ENCODE results near the gene PSMD1.
"Not testable (repeated sequence)": the region's sequence is repeated elsewhere in the genome, so short reads cannot be mapped to it uniquely, and the experiment has no call there.

PSMD1 gene

DNA sequence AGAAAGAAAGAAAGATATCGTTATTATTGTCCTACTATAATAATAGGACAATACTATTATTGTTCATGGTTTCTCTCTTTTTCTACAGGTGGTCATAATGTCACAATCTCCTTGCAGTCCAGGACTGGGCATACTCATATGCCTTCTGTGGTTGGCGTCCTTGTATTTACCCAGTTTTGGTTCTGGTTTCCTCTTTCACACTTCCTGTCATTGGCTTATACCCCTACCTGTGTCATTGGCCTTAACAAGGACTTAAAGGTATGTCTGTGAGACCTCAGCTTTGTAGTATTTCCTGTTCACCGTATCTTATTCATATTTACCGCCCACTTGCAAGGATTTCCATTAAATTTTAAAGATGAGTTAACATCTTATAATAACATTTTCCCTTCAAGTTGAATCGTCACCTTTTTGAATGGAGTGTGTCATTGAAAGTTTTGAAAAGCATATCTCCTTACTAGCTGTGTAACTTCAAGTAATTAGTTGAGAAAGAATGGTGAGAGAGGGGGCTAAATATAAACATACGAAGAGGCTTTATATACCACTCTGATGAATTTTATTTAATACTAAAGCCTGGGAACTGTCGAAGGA lies 104.7 kb downstream of the PSMD1 start:
- no peak for DNase-seq

DNA sequence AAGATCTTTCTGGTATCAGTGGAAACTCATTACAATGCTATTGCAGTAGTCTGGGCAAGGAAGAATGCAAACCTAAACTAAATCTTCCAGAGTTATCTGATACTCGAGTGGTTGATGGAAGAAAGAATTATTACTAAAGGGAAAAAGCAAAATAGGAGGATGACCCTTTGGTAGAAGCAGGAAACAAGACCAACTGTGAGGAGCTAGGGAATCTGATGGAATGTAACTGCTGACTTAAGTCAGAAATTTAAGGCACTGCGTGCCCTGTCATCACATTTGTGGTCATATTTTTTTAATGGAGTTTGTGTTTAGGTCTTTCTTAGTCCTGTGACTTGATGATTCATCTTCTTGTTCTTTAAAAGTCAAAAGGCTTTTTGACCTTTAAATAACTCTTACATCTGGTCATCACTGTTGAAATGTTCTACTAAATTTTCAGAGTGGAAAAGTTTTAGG lies 105.2 kb downstream of the PSMD1 start:
- DNase-seq: no peak

DNA sequence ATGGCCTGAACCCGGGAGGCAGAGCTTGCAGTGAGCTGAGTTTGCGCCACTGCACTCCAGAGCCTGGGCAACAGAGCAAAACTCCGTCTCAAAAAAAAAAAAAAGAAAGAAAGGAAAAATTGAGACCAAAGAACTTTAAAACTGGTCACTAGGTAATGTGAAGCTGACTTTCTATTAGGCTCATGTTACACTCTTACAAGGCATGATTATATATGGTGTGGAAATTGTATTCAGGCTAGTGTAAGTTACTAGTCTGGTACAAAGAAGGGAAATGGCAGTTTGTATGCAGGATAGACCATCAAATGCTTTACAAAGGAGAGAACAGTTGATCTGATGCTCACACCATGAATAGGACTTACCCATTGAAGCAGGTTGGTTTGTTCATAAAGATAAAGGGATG lies 106.3 kb downstream of the PSMD1 start:
- DNase-seq: no peak

DNA sequence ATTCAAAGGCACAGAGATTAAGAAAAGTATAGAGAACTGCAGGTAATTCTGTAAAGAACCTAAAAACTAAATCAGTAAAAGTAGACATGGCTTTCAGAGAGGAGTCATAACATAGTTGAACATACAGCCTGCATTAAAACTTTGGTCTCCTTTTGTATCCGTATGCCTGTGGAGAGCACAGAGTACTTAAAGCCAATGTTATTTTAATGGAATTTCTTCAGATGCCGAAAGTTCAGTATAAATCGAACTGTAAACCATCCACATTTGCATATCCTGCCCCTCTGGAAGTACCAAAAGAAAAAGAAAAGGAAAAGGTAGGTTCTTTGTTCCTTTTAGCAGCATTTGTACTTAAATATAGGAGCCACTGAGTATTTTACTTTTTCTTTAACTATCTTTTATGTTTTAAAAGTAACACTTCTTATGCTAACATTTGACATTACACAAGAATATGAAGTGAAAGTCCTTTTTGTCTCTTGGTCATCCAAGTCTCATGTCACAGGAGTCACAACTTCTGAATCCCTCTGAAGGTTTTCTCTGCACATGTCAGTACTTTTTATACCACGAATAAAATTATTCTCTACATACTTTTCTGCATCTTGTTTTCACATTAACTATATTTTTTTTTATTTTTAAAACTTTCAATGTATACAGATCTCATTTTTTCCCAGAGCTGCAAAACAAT lies 106.9 kb downstream of the PSMD1 start:
- no peak for DNase-seq

DNA sequence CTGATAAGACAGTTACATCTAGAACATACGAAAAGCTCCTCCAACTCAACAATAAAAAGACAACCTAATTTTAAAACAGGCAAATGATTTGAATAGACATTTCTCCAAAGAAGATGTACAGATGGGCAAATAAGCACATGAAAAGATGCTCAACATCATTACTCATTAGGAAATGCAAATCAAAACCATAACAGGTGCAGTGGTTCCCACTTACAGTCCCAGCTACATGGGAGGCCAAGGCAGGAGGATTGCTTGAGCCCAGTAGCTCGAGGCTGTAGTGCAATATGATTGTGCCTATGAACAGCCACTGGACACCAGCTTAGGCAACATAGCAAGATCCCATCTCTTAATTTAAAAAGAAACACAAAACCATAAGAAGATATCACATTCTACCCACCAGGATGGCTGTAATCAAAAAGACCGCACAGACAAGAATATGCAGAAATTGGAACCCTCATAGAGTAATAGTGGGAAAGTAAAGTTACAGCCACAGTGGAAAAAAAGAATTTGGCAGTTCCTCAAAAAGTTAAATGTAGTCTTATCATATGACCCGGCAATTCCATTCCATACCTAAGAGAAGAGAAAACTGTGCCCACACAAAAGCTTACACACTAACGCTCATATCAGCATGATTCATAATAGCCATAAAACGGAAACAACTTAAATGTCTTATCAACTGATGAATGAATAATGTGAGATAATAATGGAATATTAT lies 111.2 kb downstream of the PSMD1 start:
- no peak for DNase-seq

DNA sequence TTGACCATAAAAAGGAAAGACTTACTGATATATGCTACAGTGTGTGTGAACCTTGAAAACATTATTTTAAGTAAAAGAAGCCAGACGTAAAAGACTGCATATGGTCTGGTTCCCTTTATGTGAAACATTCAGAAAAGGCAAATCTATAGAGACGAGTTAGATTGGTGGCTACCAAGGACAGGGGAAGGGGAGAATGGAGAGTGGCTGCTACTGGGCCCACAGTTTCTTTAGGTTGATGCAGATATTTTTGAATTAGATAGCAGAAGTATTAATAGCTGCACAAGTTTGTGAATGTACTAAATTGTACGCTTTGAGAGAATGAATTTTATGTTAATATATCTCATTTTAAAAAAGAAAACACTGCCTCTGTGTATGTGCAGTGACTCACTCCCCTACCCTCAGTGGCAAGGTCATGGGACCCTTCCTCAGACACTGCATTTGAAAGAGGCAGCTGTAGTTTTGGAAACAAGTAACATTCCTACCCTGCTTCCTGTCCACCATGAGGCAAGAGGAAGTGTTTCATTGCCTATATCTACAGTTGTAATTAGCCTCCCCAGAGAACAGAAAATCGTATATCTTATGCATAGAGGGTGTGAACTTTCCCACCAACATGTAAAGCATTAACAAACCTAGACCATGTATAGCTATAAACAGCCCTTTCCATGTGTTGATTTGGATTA lies 111.9 kb downstream of the PSMD1 start:
- DNase-seq: no peak

DNA sequence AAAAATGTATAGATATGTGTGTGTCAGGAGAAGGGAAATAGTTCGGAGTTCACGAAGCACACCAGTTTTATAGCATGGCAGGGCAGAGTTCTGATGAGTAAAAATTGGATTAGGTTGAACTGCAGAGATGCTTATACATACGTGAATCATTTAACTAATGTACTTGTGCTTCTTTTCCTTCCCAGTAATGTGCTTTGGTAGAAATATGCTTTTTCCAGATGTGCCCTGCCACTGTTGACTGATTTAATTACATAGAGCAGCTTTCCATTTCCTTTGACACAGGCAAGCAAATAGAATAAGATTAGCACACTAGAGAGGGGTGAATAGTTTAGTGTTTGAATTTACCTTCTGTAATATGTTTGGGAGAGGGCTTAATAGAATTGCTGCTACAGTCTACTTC lies 112.8 kb downstream of the PSMD1 start:
- DNase-seq: no peak

DNA sequence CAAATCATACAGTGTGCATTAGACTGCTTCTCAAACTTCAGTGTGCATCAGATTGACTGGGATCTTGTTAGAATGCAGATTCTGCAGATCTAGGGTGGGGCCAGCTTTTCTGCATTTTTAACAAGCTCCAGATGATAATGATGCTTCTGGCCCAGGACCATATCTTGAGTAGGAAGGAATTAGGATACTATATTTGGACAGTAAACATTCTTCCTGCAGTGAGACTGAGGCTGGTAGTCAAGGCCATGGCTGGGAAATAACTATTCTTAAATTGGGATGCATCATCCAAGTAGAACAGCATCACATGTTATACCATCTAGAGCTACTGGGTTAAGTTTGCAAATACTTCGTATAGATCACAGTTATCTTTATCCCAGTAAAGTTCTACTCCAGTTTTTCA lies 113.4 kb downstream of the PSMD1 start:
- DNase-seq: no peak

DNA sequence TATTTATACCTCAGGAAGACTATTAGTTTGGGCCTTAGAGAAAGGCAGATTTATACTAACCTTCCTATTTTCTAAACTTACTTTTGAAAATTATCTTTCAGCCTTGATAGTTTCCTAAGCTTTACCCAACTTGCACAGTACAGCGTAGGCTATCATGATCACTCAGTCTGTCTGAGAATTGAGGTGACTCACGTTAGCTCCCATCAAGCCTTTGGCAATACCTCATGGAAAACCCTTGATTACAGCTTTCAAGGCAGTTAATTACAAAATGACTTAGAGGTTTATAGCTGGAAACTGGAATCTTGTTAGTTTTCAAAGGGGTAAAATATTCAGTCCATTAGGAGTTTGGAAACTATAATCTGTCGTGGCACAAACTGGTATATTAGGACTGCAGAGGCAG lies 115.4 kb downstream of the PSMD1 start:
- DNase-seq: no peak

DNA sequence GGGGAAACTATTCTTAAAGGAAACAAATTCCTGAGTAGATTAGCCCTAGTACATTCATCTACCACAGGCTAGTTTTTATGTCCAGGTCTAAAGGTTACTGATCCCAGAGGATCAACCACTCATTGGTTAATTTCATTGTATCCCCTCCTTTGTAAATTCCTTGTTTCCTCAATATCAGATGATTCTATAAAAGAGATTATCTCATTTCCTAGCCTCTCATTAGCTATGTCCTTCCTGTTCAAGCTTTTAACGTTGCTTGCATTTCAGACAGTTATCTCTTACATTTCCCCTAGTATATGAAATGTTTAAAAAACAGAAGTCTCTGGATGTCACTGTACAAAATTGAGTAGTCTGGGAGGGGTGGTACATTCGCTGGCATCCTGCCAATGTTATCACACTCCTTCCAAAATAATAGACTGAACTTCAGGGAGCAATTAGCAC lies 117.6 kb downstream of the PSMD1 start:
- DNase-seq: no peak

DNA sequence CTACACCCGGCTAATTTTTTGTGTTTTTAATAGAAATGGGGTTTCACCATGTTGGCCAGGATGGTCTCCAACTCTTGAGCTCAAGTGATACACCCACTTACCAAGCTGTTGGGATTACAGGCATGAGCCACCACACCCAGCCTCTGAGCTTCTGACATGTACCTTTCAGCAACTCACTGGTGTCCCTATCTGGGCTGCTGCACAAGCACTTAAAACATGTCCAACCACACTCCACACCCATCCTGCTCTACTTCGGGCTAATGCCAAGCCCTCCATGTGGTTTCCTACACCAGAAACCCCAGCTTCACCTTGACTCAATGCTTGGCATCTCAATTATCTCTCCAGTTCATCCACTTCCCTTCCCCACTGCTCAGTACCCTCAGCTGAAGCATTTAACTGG lies 119.4 kb downstream of the PSMD1 start:
- no peak for DNase-seq

DNA sequence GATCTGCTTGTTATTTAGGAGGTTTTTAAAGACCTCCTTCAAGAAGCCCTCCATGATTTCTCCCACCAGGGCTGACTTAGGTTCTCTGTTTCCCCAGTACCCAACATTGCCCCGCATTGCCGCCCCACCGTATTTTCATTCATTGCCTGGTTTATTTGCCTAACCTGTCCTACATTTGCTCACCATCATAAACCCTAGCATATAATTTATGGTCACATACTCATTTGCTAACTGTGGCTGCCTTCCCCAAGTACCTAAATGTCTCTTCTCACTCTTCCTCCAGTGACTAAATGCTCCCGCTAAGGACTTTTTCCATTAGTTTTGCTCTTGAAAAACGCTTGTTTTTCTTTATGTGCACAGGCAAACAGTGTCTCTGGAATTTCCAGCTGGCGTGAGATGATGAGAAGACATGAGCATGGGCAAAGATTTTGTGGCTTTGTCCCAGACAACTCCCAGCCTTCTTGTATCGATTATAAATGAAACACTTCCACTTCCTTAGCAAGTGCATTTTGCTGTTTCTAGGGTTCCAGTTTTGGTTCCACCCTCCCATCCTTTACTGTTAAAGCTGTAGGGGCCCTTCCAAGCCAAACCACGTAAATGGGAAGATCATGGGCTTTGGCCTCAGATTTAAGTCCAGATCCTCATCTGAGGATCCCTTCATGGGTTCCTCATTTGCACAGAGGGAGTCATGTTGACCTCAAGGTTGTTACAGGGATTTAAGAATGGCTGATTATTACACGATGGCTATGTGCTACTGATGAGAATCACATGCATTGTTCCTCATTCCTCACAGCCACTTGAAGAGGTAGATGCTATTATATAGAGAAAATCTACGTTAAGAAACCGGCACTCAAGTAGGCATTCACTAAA lies 120.7 kb downstream of the PSMD1 start:
- no peak for DNase-seq

DNA sequence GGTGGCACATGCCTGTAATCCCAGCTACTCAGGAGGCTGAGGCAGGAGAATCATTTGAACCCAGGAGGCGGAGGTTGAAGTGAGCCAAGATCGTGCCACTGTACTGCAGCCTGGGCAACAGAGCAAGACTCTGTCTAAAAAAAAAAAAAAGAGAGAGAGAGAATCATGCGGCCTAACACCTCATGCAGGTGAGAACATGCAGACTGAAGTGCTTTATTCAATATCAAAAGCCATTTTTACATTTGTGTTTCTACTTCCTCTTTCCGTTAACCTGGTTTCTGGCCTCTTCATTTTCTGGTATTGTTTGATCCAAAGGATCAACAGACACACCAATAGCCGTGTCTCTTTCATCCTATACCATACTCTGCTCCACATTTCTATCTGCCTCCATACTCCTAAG lies 122.1 kb downstream of the PSMD1 start:
- DNase-seq: not testable (repeated sequence)

DNA sequence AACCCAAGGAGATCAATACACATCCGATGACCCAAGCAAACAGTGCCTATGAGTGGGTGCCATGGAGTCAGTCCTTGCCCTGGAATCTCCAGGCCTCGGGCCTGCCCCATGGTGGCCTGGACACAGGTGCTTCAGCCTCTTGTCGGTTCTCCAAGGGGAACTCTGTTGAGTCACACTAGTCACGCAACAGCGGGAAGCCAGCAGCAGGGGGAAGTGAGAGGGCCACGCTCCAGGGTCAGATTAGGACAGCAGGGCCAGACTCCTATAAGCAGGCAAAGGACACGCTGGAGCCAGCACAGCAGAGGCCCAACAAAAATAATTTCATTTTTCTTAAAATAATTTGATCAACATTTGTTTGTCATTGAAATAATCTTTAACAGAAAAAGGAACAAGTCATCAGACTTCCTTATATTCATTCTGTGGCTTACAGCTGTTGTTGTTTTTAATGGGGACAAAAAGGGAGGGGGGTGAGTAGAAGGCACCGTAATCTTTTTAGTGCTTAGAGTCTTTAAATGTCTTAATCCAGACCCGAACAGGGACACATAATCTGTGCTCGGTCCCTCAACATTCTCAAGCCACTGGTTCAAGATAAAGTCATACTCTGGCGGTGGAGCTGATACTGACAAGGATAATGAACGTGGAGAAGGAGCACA lies 125.3 kb downstream of the PSMD1 start:
- no peak for DNase-seq

DNA sequence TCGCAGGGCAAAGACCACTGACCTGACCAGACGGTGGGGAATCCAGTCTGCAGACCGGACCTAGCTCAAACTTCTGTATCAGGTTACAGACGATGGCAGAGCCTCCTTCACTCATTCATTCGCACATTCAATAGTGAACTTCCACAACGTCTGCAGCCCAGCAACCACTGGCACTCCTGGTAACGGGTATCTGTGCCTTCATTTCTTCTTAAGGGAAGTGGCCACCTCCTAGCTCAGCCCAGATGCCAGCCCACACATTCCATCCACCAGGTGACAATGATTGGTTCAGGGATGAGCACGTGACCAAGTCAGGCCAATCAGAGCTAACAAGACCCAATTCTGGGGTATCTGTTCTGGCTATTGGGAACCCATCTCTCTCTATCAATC lies 125.8 kb downstream of the PSMD1 start:
- DNase-seq: no peak

DNA sequence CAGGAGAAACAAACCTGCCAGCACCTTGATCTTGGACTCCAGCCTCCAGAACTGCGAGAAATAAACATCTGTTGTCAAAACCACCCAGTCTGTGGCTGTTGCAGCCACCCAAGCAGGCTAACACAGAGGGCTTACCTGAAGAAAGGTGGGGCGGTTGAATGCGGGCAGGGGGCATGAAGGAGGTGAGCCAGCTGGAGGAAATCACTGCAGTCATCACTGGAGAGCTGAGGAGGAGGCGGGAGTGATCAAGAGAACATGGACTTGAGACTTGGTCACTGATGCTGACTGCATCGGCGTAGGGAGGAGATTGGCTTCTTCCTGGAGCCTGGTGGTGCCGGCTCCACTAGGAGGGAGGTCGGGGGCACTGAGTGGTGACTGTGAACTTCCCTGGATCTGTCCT lies 127.2 kb downstream of the PSMD1 start:
- DNase-seq: no peak

DNA sequence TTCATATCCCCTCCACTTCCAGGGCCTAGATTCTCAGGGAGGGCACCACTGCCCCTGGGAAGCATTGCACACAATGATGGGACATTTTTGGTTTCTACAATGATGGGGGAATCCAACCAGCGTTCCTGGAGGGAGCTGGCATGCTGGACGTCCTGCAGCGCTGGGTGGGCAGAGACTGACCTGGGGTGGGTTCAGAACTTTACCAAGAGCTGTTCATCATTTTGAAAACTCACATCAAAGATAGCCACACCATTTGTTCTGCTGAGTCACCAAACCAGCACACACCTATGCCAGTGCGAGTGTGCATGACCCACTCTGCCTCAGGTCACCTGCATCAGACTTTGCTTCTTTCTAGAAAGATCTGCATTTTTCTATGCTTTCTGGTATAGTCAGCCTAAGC lies 127.7 kb downstream of the PSMD1 start:
- no peak for DNase-seq

DNA sequence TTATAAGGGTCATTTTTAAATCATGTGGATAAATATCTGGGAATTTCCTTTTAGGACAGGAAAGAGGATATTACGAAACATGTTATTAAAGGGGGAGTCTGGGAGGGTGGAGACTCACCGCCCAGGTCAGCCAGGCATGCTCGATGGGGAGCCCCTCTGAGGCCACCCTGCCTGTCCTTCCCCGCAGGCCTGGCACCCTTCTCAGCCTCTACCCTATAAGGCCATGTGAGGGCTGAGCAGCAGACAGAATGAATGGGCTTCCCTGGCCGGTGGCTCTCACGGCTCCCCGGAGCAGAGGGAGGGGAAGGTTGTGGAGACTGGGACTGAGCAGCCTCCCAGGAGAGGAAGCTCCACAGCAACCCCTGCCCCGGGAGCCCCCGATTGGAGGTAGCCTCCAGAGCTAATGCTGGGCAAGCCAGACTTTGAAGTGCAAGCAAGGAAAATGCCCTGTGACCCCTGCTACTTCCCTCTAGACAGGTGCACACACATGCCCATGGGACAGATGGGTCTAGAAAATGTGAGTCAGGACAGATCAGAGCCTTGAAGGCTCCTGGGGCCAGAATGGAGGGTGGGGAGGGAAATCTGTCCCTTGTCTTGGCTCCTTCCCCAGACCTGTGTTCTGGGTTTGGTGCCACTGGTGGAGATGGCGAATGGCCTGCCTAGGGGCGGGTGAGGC lies 128.5 kb downstream of the PSMD1 start:
- DNase-seq: no peak

DNA sequence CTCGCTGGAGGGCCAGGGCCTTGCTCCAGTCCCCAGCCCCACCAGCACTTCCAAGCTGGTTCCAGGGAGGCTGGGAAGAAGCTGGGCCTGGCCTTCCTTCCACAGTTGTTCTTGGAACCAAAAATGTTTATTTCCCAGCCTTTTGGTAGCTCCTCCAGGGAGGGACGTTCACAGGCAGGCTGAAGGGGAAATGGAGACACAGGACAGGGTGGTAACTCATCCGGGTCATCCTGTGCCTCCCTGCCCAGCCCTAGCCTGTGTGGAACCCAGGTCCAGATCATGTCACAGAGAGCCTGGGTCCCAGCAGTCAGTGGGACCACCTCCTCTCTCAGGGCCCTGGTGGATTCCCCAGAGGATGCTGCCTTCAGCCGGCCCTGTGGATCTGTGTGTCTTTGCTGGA lies 129.2 kb downstream of the PSMD1 start:
- no peak for DNase-seq

DNA sequence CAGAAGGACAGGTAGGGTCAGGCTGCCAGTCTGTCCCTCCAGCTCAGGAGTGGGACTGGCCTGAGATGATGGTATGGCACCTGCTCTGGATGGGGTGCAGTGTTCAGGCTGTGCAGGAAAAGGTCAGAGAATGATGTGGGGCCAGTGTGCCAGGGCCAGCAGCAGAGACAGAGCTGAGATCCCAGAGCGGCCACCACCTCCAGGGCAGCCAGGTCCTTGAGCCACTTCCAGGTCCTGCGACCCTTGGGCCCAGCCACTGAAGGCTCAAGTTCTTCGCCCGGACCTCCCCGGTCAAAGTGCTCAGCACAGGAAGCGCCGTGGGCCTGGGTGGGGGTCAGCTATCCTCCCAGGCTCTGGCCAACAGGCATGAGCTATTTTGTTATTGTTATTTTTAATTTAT lies 129.7 kb downstream of the PSMD1 start:
- DNase-seq: no peak

DNA sequence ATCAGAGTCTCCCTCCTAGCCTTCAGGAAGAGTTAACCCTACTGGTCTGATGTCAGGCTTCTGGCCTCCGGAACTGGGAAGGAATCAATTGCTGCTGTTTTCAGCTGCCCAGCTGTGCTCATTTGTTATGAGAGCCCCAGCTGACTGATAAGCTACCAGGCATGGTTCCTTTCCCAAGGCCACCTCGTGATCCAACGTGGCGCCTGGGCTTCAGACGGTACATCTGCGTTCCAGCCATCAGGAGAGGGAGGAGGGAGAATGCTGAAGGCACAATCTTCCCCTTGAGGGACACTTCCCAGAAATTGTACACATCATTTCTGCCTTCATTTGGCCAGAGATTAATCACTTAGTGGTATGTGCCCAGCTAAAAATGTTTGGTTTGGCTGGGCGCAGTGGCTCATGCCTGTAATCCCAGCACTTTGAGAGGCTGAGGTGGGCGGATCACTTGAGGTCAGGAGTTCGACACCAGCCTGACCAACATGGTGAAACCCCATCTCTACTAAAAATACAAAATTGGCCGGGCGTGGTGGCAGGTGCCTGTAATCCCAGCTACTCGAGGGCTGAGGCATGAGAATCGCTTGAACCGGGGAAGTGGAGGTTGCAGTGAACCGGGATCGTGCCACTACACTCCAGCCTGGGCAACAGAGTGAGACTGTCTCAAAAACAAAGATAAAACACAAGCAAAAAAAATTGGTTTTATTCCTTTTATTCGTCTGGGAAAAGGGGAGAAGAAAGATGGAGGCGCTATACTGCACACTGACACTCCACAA lies 131.3 kb downstream of the PSMD1 start:
- no peak for DNase-seq

Data from cortex of kidney (tissue), 1 donor.